Kidney (tissue), 14 donors: Measurements from ENCODE around the gene POLR1D. TPM values are rescaled to one million over a fixed set of nuclear protein-coding genes. Genes with fewer than 3 reads are reported as not detected.

Experiments
- DNase-seq, 5 donors: peaks; one replicate each; pipeline ENCODE4 v3.0.0-alpha.2; 2013 to 2020
- FAIRE-seq: peaks from 2 replicates; lab custom pipeline; 2012; peaks lifted over from hg19 to GRCh38; lab: Jason Lieb, UNC
- H3K27ac ChIP-seq, 2 donors: one replicate each; pipeline ENCODE4 v1.7.0; 2013; ENCODE audit warnings: low read depth in 2 of 2, low read length in 2 of 2, inconsistent platforms in 1 of 2
- H3K27me3 ChIP-seq: one replicate; pipeline ENCODE4 v1.7.1; 2013; ENCODE audit warnings: low read length, inconsistent platforms; ENCODE audit not compliant: control insufficient read depth, insufficient read depth
- H3K36me3 ChIP-seq, 3 donors: one replicate each; pipeline versions ENCODE4 v1.7.0 to v1.7.1; 2013; ENCODE audit warnings: low read length in 3 of 3, control low read depth in 1 of 3, inconsistent platforms in 1 of 3; ENCODE audit not compliant: insufficient read depth in 3 of 3, control insufficient read depth in 2 of 3
- H3K4me1 ChIP-seq, 3 donors: one replicate each; pipeline versions ENCODE4 v1.7.0 to v1.7.1; 2013; ENCODE audit warnings: low read length in 3 of 3, inconsistent platforms in 1 of 3, low read depth in 1 of 3; ENCODE audit not compliant: control insufficient read depth in 2 of 3, insufficient read depth in 2 of 3
- H3K4me3 ChIP-seq, 3 donors: one replicate each; pipeline versions ENCODE4 v1.7.0 to v1.8.1; 2013; ENCODE audit warnings: low read length in 3 of 3, control low read depth in 1 of 3, inconsistent platforms in 1 of 3
- H3K9ac ChIP-seq, 3 donors: one replicate each; pipeline versions ENCODE4 v1.7.0 to v1.7.1; 2013; ENCODE audit warnings: low read length in 3 of 3, control low read depth in 1 of 3, inconsistent platforms in 1 of 3
- H3K9me3 ChIP-seq, 3 donors: one replicate each; pipeline versions ENCODE4 v1.7.0 to v1.7.1; 2013; ENCODE audit warnings: low read length in 3 of 3, control low read depth in 1 of 3, inconsistent platforms in 1 of 3; ENCODE audit not compliant: control insufficient read depth in 2 of 3, insufficient read depth in 1 of 3
- CTCF ChIP-seq: IDR thresholded peaks from 3 replicates; pipeline ENCODE4 v1.5.1; 2012; ENCODE audit warnings: mild to moderate bottlenecking, moderate library complexity, borderline replicate concordance; ENCODE audit not compliant: insufficient read depth; ENCODE audit errors: extremely low read depth
- intact Hi-C: fragments of 100-400 bp; cut with DNase I; formaldehyde crosslinking; loops from one replicate; pipeline ENCODE4 v1.11.1; 2022
- polyA plus RNA-seq: library from polyadenylated mRNA; stranded (reverse); fragments of 350-450 nt; fragmentation: Illumina TruSeq; extraction: RNeasy Lipid Tissue Mini Kit (QIAGEN cat#74804); gene quantifications from one replicate; pipeline ENCODE4 v1.2.3, GENCODE V29; 2014; ENCODE audit warnings: low read depth, low replicate concordance; ENCODE audit not compliant: insufficient read depth
- total RNA-seq: library from RNA; stranded (reverse); fragmentation: NEBNext Ultra II Directional; extraction: Animal tissue kit (Norgen Biotek cat#: 25700); gene quantifications from one replicate; pipeline ENCODE4 v1.2.1, GENCODE V29; 2021
- donor health status: control.
- donor health status: control.
- donor health status: control.
- donor health status: control.
- donor health status: control.
- donor health status: DM: yes; HTN: yes; CAD: no.
- donor health status: Normal renal cell carcinoma (clear cell type).

Gene POLR1D
- total and polyA plus RNA-seq, 2 donors from 2014 or later, result 72.8 to 124 TPM

- no peak for TF ChIP-seq CTCF
- Histone ChIP-seq H3K27ac (no peak overlapping the region), H3K27me3 (no peaks in the 10 kb centered on the region), H3K4me3 (no peak overlapping the region), H3K36me3 (no peaks in the 10 kb centered on the region), H3K4me1 (peaks cover 0 to 10% (median 3%) of the 10 kb centered on the region in 3 donors), H3K9me3 (no peaks in the 10 kb centered on the region), H3K9ac (no peak overlapping the region)
- intact Hi-C loops, result no loop called here
- DNase-seq (no peak), FAIRE-seq (no peak)
These were observed 28.8 kb upstream of the POLR1D start for GRCh38 chr13:27592865-27593264.

- intact Hi-C loops, result no loop called here
- H3K36me3 ChIP-seq, result no peaks in the 10 kb centered on the region
- no peak overlapping the region for H3K9ac ChIP-seq
- H3K9me3 ChIP-seq, result no peaks in the 10 kb centered on the region
- H3K27ac ChIP-seq, result no peak overlapping the region
- no peak overlapping the region for H3K4me3 ChIP-seq
- peaks cover 0 to 10% (median 3%) of the 10 kb centered on the region in 3 donors for H3K4me1 ChIP-seq
- FAIRE-seq, result no peak
- TF ChIP-seq CTCF, result no peak
- no peaks in the 10 kb centered on the region for H3K27me3 ChIP-seq
- no peak for DNase-seq
These were observed 28.4 kb upstream of the POLR1D start for GRCh38 chr13:27593267-27593666.

GRCh38 chr13:27595055-27595811, 26.5 kb upstream of the POLR1D start:
- FAIRE-seq, result no peak
- DNase-seq, result no peak
- Histone ChIP-seq H3K27me3 (no peaks in the 10 kb centered on the region), H3K4me3 (no peak overlapping the region), H3K9ac (no peak overlapping the region), H3K27ac (no peak overlapping the region), H3K9me3 (no peaks in the 10 kb centered on the region), H3K36me3 (no peaks in the 10 kb centered on the region), H3K4me1 (peaks cover 0 to 16% (median 3%) of the 10 kb centered on the region in 3 donors)
- TF ChIP-seq CTCF, result no peak
- intact Hi-C loops, result no loop called here
